H1 (cell line): ENCODE results near the gene C1RL. TPM values are rescaled to one million over a fixed set of nuclear protein-coding genes. Genes with fewer than 3 reads are reported as not detected.

Source experiments
- CTCF ChIA-PET: fragments of 300-600 bp; sonication (Branson Sonifier 250); formaldehyde crosslinking; loops from one replicate; lab custom pipeline; 2021; ENCODE audit not compliant: partially characterized antibody; lab: Charles Lee
- POLR2A ChIA-PET: fragments of 300-600 bp; sonication (Branson Sonifier 250); formaldehyde crosslinking; loops from one replicate; lab custom pipeline; 2021; ENCODE audit warnings: inconsistent platforms; ENCODE audit not compliant: partially characterized antibody; lab: Charles Lee
- DNase-seq, 2 experiments: peaks; one replicate each; pipeline versions ENCODE4 v3.0.0 to v3.0.0-alpha.2; 2010 to 2022; ENCODE audit warnings: low spot score in 2 of 2, low read depth in 1 of 2, mixed read lengths in 1 of 2
- FAIRE-seq: peaks from 2 replicates; lab custom pipeline; 2011; peaks lifted over from hg19 to GRCh38; lab: Jason Lieb, UNC
- H2AFZ ChIP-seq: 2 replicates; pipeline ENCODE4 v1.8.1; 2012; ENCODE audit warnings: low read length, inconsistent platforms
- H2AK5ac ChIP-seq: 2 replicates; pipeline ENCODE4 v1.6.1; 2013; ENCODE audit warnings: low read depth, low read length
- H2BK120ac ChIP-seq: replicated peaks from 2 replicates; pipeline ENCODE3; 2013; ENCODE audit warnings: low read depth, low read length, inconsistent platforms
- H2BK12ac ChIP-seq: 2 replicates; pipeline ENCODE4 v1.6.1; 2013; ENCODE audit warnings: low read depth, low read length
- H2BK15ac ChIP-seq: 2 replicates; pipeline ENCODE4 v1.6.1; 2013; ENCODE audit warnings: low read length
- H2BK20ac ChIP-seq: 2 replicates; pipeline ENCODE4 v1.6.1; 2013; ENCODE audit warnings: low read length
- H2BK5ac ChIP-seq: 2 replicates; pipeline ENCODE4 v1.6.1; 2013; ENCODE audit warnings: low read depth, low read length
- H3K14ac ChIP-seq: 2 replicates; pipeline ENCODE4 v1.6.1; 2013; ENCODE audit warnings: inconsistent platforms; ENCODE audit not compliant: insufficient read length
- H3K18ac ChIP-seq: 2 replicates; pipeline ENCODE4 v1.6.1; 2013; ENCODE audit warnings: low read length; ENCODE audit errors: extremely low read depth
- H3K23ac ChIP-seq: 2 replicates; pipeline ENCODE4 v1.6.1; 2013; ENCODE audit warnings: inconsistent platforms; ENCODE audit not compliant: insufficient read length
- H3K23me2 ChIP-seq: 2 replicates; pipeline ENCODE4 v1.6.1; 2013; ENCODE audit warnings: low read depth, low read length
- H3K27ac ChIP-seq: 2 replicates; pipeline ENCODE4 v1.6.1; 2011; ENCODE audit warnings: low read depth, low read length, inconsistent platforms
- H3K27me3 ChIP-seq, 4 experiments: replicated peaks in 1 of 4; 1 replicate in 1 of 4; 2 replicates in 3 of 4; pipeline versions ENCODE4 v1.6.1 to v1.8.1; 2011 to 2013; ENCODE audit warnings: low read length in 3 of 4, mild to moderate bottlenecking in 3 of 4, inconsistent platforms in 2 of 4, mixed read lengths in 2 of 4, moderate library complexity in 1 of 4; ENCODE audit not compliant: control insufficient read depth in 3 of 4, insufficient read depth in 3 of 4; ENCODE audit errors: extremely low read depth in 1 of 4
- H3K36me3 ChIP-seq, 4 experiments: 2 replicates each; pipeline versions ENCODE4 v1.6.1 to v1.8.1; 2011 to 2013; ENCODE audit warnings: mild to moderate bottlenecking in 4 of 4, low read length in 3 of 4, moderate library complexity in 2 of 4, control low read depth in 1 of 4, inconsistent platforms in 1 of 4; ENCODE audit not compliant: insufficient read depth in 4 of 4, control insufficient read depth in 2 of 4
- H3K4ac ChIP-seq: replicated peaks from 2 replicates; pipeline ENCODE3; 2013; ENCODE audit warnings: low read length, low read depth, mixed read lengths, inconsistent platforms; ENCODE audit not compliant: insufficient read length
- H3K4me1 ChIP-seq, 4 experiments: replicated peaks in 1 of 4; 1 replicate in 1 of 4; 2 replicates in 3 of 4; pipeline versions ENCODE4 v1.6.1 to v1.8.1; 2011 to 2013; ENCODE audit warnings: low read length in 3 of 4, inconsistent platforms in 2 of 4, mixed read lengths in 1 of 4; ENCODE audit not compliant: insufficient read depth in 4 of 4, control insufficient read depth in 3 of 4
- H3K4me2 ChIP-seq, 2 experiments: 2 replicates each; pipeline versions ENCODE4 v1.6.1 to v1.8.1; 2011 to 2013; ENCODE audit warnings: low read depth in 2 of 2, low read length in 2 of 2, control low read depth in 1 of 2, inconsistent platforms in 1 of 2, mild to moderate bottlenecking in 1 of 2; ENCODE audit not compliant: insufficient read depth in 1 of 2
- H3K4me3 ChIP-seq, 4 experiments: fragments of 200-600, 300-600 bp in 1 of 4; sonication (generic), shearing (Covaris generic), sonication (Bioruptor Twin) in 1 of 4; 2 replicates each; pipeline versions ENCODE4 v1.5.1 to v1.8.1; 2011 to 2016; ENCODE audit warnings: low read length in 4 of 4, low read depth in 3 of 4, control low read depth in 2 of 4, inconsistent platforms in 2 of 4, mild to moderate bottlenecking in 2 of 4, mixed read lengths in 1 of 4, moderate library complexity in 1 of 4; ENCODE audit not compliant: insufficient read depth in 2 of 4; ENCODE audit errors: extremely low read depth in 1 of 4
- H3K56ac ChIP-seq: replicated peaks from 2 replicates; pipeline ENCODE3; 2013; ENCODE audit warnings: low read depth, mild to moderate bottlenecking, mixed read lengths, low read length, inconsistent platforms; ENCODE audit not compliant: insufficient read length
- H3K79me1 ChIP-seq: 2 replicates; pipeline ENCODE4 v1.6.1; 2013; ENCODE audit warnings: low read depth, low read length, control low read depth
- H3K79me2 ChIP-seq, 2 experiments: 2 replicates each; pipeline versions ENCODE4 v1.6.1 to v1.8.1; 2012 to 2013; ENCODE audit warnings: low read length in 2 of 2, mild to moderate bottlenecking in 2 of 2, inconsistent platforms in 1 of 2; ENCODE audit not compliant: insufficient read depth in 2 of 2, control insufficient read depth in 1 of 2
- H3K9ac ChIP-seq, 4 experiments: replicated peaks in 1 of 4; 1 replicate in 1 of 4; 2 replicates in 3 of 4; pipeline versions ENCODE4 v1.6.1 to v1.8.1; 2011 to 2013; ENCODE audit warnings: low read depth in 3 of 4, low read length in 3 of 4, control low read depth in 2 of 4, mild to moderate bottlenecking in 2 of 4, moderate library complexity in 2 of 4, inconsistent platforms in 1 of 4; ENCODE audit errors: extremely low read depth in 1 of 4
- H3K9me3 ChIP-seq, 2 experiments: 2 replicates each; pipeline versions ENCODE4 v1.6.1 to v1.8.1; 2012 to 2013; ENCODE audit warnings: mild to moderate bottlenecking in 2 of 2, moderate library complexity in 2 of 2, control low read depth in 1 of 2, inconsistent platforms in 1 of 2, low read depth in 1 of 2, low read length in 1 of 2, mixed read lengths in 1 of 2; ENCODE audit not compliant: insufficient read depth in 2 of 2
- H4K20me1 ChIP-seq, 2 experiments: replicated peaks in 1 of 2; 2 replicates each; pipeline versions ENCODE3 to v1.8.1; 2011 to 2013; ENCODE audit warnings: inconsistent platforms in 2 of 2, low read length in 2 of 2, mild to moderate bottlenecking in 1 of 2; ENCODE audit not compliant: insufficient read depth in 2 of 2, control insufficient read depth in 1 of 2
- H4K5ac ChIP-seq: 2 replicates; pipeline ENCODE4 v1.6.1; 2013; ENCODE audit warnings: low read length, low read depth, mixed read lengths, inconsistent platforms; ENCODE audit not compliant: insufficient read length
- H4K8ac ChIP-seq: 2 replicates; pipeline ENCODE4 v1.8.0; 2013; ENCODE audit warnings: mild to moderate bottlenecking, moderate library complexity, low read length, inconsistent platforms; ENCODE audit not compliant: insufficient read depth; ENCODE audit errors: extremely low read depth
- H4K91ac ChIP-seq: replicated peaks from 2 replicates; pipeline ENCODE3; 2013; ENCODE audit warnings: low read length, mixed read lengths, inconsistent platforms; ENCODE audit not compliant: insufficient read length
- KDM4A ChIP-seq: IDR thresholded peaks from one replicate; pipeline ENCODE4 v1.7.1; 2012; ENCODE audit warnings: low read depth, mild to moderate bottlenecking, moderate library complexity, low read length, inconsistent platforms; ENCODE audit not compliant: severe bottlenecking
- MAX ChIP-seq: IDR thresholded peaks from 2 replicates; pipeline ENCODE4 v1.6.1; 2012; ENCODE audit warnings: inconsistent platforms
- TEAD4 ChIP-seq: IDR thresholded peaks from 2 replicates; pipeline ENCODE4 v1.6.1; 2012; ENCODE audit warnings: low read depth, low read length, inconsistent platforms, mixed read lengths
- WGBS, 2 experiments: shearing (Covaris generic) in 1 of 2; methylation state at CpG; one replicate each; pipeline versions ENCODE4 v1.1.6 to v1.1.7; 2013 to 2015; ENCODE audit warnings: low lambda C conversion rate in 2 of 2, mixed read lengths in 2 of 2, inconsistent platforms in 1 of 2, low coverage in 1 of 2, missing lambda C conversion rate in 1 of 2; ENCODE audit not compliant: insufficient replicate concordance in 2 of 2, insufficient coverage in 1 of 2, insufficient read length in 1 of 2; ENCODE audit errors: extremely low coverage in 1 of 2, missing lambda C conversion rate in 1 of 2; 5-methylcytosine and 5-hydroxymethylcytosine counted together
- polyA plus RNA-seq, 7 experiments: library from polyadenylated mRNA; depleted of rRNA in 3 of 7; stranded (reverse) in 5 of 7; unstranded in 2 of 7; fragments of >200 nt in 5 of 7; fragments of 200-250 nt in 2 of 7; gene quantifications; 1 replicate in 5 of 7; 2 replicates in 1 of 7; 4 replicates in 1 of 7; pipeline versions ENCODE4 v1.2.1 to v1.2.3, GENCODE V29; 2011 to 2013; ENCODE audit warnings: missing spikeins in 2 of 7, mixed read lengths in 2 of 7
- total RNA-seq: library from RNA; stranded (reverse); fragmentation: NEBNext Ultra II Directional; extraction: Animal tissue kit (Norgen Biotek cat#: 25700); gene quantifications from 2 replicates; pipeline ENCODE4 v1.2.1, GENCODE V29; 2021

Gene C1RL
- total and polyA plus RNA-seq, 2 of the 8 experiments (the other 6 are each of a cell fraction or from before 2014, with no cell fraction given): 11.4 to 15.5 TPM

GRCh38 chr12:7099290-7099996, 9.6 kb downstream of the C1RL start:
- H3K23me2 ChIP-seq: no peaks in the 10 kb centered on the region
- no peaks in the 10 kb centered on the region for H3K79me2 ChIP-seq
- no peak overlapping the region for H3K23ac ChIP-seq
- no peak for FAIRE-seq
- no peak overlapping the region for H4K5ac ChIP-seq
- H3K9ac ChIP-seq: no peak overlapping the region
- no peak overlapping the region for H3K4me3 ChIP-seq
- H3K36me3 ChIP-seq: peaks cover 0 to 11% (median 2%) of the 10 kb centered on the region in 4 experiments; a peak in 3 of 8 replicates
- WGBS, 2 experiments: 92% methylated on average over 9 of the region's 9 CpGs; no CpG with 5 or more reads in 1 of the 2 experiments
- peaks cover 2% of the 10 kb centered on the region; the same call in 1 of the 2 replicates for H3K79me1 ChIP-seq
- H3K4me2 ChIP-seq: no peak overlapping the region
- peaks cover 0 to 6% of the 10 kb centered on the region in 2 experiments for H4K20me1 ChIP-seq
- no peak overlapping the region for H3K56ac ChIP-seq
- no peak overlapping the region for H2BK15ac ChIP-seq
- no peaks in the 10 kb centered on the region for H3K9me3 ChIP-seq
- H3K18ac ChIP-seq: no peak overlapping the region
- H2BK12ac ChIP-seq: no peak overlapping the region
- no peaks in the 10 kb centered on the region for H3K27me3 ChIP-seq
- ChIA-PET CTCF (interaction anchor here (0.7 to 2.0 kb wide), 6 partner anchors 9 to 137 kb away, joined by 3 to 12 read pairs (median 4); partner anchors contain the start of gene C1RL), POLR2A (interaction anchor here (1.0 to 2.3 kb wide), 4 partner anchors 8 to 13 kb away, joined by 3 to 11 read pairs (median 4); partner anchors contain the start of gene C1RL)
- H2BK20ac ChIP-seq: no peak overlapping the region
- H3K4me1 ChIP-seq: peaks cover 0 to 2% (median 0%) of the 10 kb centered on the region in 4 experiments; a peak in 1 of 7 replicates
- no peak for DNase-seq
- no peak overlapping the region for H3K27ac ChIP-seq
- H3K14ac ChIP-seq: no peak overlapping the region
- H2AK5ac ChIP-seq: no peak overlapping the region
- no peak overlapping the region for H3K4ac ChIP-seq
- H4K91ac ChIP-seq: no peak overlapping the region
- H2BK120ac ChIP-seq: no peak overlapping the region
- H4K8ac ChIP-seq: no peak overlapping the region; the same call in 1 of the 2 replicates
- no peak overlapping the region for H2AFZ ChIP-seq
- no peak for TF ChIP-seq MAX
- no peak for TF ChIP-seq TEAD4
- TF ChIP-seq KDM4A: no peak
- H2BK5ac ChIP-seq: no peak overlapping the region
